ENCODE results near the gene U2SURP. TPM values are rescaled to one million over a fixed set of nuclear protein-coding genes. Genes with fewer than 3 reads are reported as not detected.
"Not testable (repeated sequence)": the region's sequence is repeated elsewhere in the genome, so short reads cannot be mapped to it uniquely, and the experiment has no call there.

U2SURP gene
- total RNA-seq, 1 donor from 2014 or later, result 156 TPM

- no peaks in the 10 kb centered on the region for H3K9me3 Mint-ChIP-seq (ENCODE audit: low read depth)
- no peak for TF ChIP-seq CTCF (IDR thresholded peaks at IDR 0.05; ENCODE audit: unreplicated experiment)
- H3K4me3 Mint-ChIP-seq (ENCODE audit: low read depth), result no peak overlapping the region
- no peaks in the 10 kb centered on the region for H3K27me3 Mint-ChIP-seq
- peaks cover 31% of the 10 kb centered on the region for H3K36me3 Mint-ChIP-seq (ENCODE audit: insufficient read depth)
- H3K4me1 Mint-ChIP-seq (ENCODE audit: low read depth), result peaks cover 5% of the 10 kb centered on the region
- no peak overlapping the region for H3K27ac Mint-ChIP-seq
- no peak for DNase-seq (ENCODE audit: low spot score, unreplicated experiment)
Observed at GRCh38 chr3:143045639-143046038, 44.3 kb downstream of the U2SURP start.

- not testable (repeated sequence) for H3K4me3 Mint-ChIP-seq (ENCODE audit: low read depth); H3K27me3 Mint-ChIP-seq; H3K4me1 Mint-ChIP-seq (ENCODE audit: low read depth); H3K27ac Mint-ChIP-seq; DNase-seq (ENCODE audit: low spot score, unreplicated experiment); H3K9me3 Mint-ChIP-seq (ENCODE audit: low read depth)
- peaks cover 32% of the 10 kb centered on the region for H3K36me3 Mint-ChIP-seq (ENCODE audit: insufficient read depth)
Observed at GRCh38 chr3:143046075-143046474, 44.7 kb downstream of the U2SURP start.

GRCh38 chr3:143054011-143054410, 52.6 kb downstream of the U2SURP start:
- TF ChIP-seq CTCF (IDR thresholded peaks at IDR 0.05; ENCODE audit: unreplicated experiment), result no peak
- no peaks in the 10 kb centered on the region for H3K27me3 Mint-ChIP-seq
- H3K4me3 Mint-ChIP-seq (ENCODE audit: low read depth), result no peak overlapping the region
- no peaks in the 10 kb centered on the region for H3K4me1 Mint-ChIP-seq (ENCODE audit: low read depth)
- peaks cover 27% of the 10 kb centered on the region for H3K36me3 Mint-ChIP-seq (ENCODE audit: insufficient read depth)
- H3K9me3 Mint-ChIP-seq (ENCODE audit: low read depth), result no peaks in the 10 kb centered on the region
- no peak overlapping the region for H3K27ac Mint-ChIP-seq
- DNase-seq (ENCODE audit: low spot score, unreplicated experiment), result no peak

- Mint-ChIP-seq H3K27me3 (no peaks in the 10 kb centered on the region), H3K9me3 (ENCODE audit: low read depth) (no peaks in the 10 kb centered on the region), H3K36me3 (ENCODE audit: insufficient read depth) (peaks cover 21% of the 10 kb centered on the region), H3K4me3 (ENCODE audit: low read depth) (no peak overlapping the region), H3K27ac (no peak overlapping the region), H3K4me1 (ENCODE audit: low read depth) (no peaks in the 10 kb centered on the region)
- no peak for TF ChIP-seq CTCF (IDR thresholded peaks at IDR 0.05; ENCODE audit: unreplicated experiment)
- no peak for DNase-seq (ENCODE audit: low spot score, unreplicated experiment)
Observed at GRCh38 chr3:143056372-143056771, 55.0 kb downstream of the U2SURP start.

GRCh38 chr3:143060906-143061305, 59.5 kb downstream of the U2SURP start:
- Mint-ChIP-seq H3K27ac (no peak overlapping the region), H3K9me3 (ENCODE audit: low read depth) (no peaks in the 10 kb centered on the region), H3K27me3 (no peaks in the 10 kb centered on the region), H3K4me3 (ENCODE audit: low read depth) (no peak overlapping the region), H3K36me3 (ENCODE audit: insufficient read depth) (peaks cover 14% of the 10 kb centered on the region), H3K4me1 (ENCODE audit: low read depth) (no peaks in the 10 kb centered on the region)
- TF ChIP-seq CTCF (IDR thresholded peaks at IDR 0.05; ENCODE audit: unreplicated experiment), result no peak
- DNase-seq (ENCODE audit: low spot score, unreplicated experiment), result no peak

- H3K4me1 Mint-ChIP-seq (ENCODE audit: low read depth), result no peaks in the 10 kb centered on the region
- no peak for DNase-seq (ENCODE audit: low spot score, unreplicated experiment)
- H3K36me3 Mint-ChIP-seq (ENCODE audit: insufficient read depth), result peaks cover 7% of the 10 kb centered on the region
- no peak for TF ChIP-seq CTCF (IDR thresholded peaks at IDR 0.05; ENCODE audit: unreplicated experiment)
- H3K27me3 Mint-ChIP-seq, result no peaks in the 10 kb centered on the region
- H3K9me3 Mint-ChIP-seq (ENCODE audit: low read depth), result no peaks in the 10 kb centered on the region
- no peak overlapping the region for H3K27ac Mint-ChIP-seq
- H3K4me3 Mint-ChIP-seq (ENCODE audit: low read depth), result no peak overlapping the region
Observed at GRCh38 chr3:143063018-143063417, 61.6 kb downstream of the U2SURP start.
